NT2/D1 (cell line): ENCODE results near the gene TBC1D17.

Experiments
- SUZ12 ChIP-seq: IDR thresholded peaks from 2 replicates; pipeline ENCODE4 v1.6.1; 2011; ENCODE audit not compliant: insufficient read length, insufficient read depth; ENCODE audit errors: extremely low read depth
- ZNF274 ChIP-seq: IDR thresholded peaks from 2 replicates; pipeline ENCODE4 v1.6.1; 2011; ENCODE audit warnings: mild to moderate bottlenecking, low read depth, low read length

DNA sequence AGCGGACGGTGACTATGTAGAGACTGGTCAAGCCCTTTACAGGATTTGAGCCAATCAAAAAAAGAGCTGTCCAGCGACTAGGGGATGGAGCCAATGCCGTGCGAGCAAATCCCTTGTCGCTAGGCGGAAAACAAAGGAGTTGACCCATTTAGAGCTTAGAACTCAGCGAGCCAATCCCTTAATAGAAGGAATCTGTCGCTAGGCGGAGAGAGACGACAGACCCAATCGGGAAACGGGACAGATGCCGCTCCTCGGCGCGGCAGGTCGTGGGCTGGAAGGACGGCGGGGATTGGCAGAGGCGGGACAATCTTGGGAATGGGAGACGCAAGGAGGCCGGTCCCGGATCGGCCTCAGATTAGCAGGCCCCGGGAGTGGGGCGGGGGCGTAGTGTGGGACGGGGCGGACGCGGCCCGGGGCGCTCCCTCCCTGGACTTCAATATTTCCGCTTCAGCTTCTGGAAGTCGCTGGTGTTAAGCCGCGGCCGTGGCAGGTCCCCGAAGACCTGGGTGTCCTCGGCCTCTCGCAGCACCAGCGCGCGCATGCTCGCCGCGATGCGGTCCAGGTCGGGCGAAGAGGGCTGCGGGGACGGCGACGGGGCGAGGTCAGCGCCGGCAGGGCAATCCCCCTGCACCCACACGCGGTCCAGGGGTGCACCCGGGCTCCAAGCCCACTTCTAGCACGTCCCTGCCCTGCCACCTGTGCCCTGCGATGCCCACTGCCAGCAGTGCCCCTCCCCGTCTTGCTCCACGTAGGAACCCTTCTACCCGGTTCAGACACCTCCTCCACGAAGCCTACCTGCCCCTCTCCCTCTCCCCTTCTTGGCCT is 7.8 kb upstream of the TBC1D17 start:
- TF ChIP-seq ZNF274 (no peak), SUZ12 (no peak)
